ENCODE measurements around the gene SYP.
"Not testable (repeated sequence)": the region's sequence is repeated elsewhere in the genome, so short reads cannot be mapped to it uniquely, and the experiment has no call there.

The SYP gene

DNA sequence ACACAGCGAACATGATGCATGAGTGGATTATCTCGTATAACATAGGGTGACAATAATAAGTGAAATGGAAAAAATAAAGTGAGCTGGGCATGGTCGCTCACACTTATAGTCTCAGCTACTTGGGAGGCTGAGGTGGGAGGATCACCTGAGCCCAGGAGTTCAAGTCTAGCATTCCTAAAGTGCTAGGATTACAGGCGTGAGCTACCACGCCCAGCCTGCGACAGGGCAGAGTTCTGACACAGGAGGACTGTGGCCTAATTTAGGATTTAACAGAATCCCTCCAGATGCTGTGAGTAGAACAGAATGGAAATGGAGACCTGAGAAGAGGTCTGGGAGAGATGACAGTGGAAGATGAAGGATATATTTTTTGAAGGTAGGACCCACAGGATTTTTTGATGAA, 10.4 kb downstream of the SYP start:
- no peak for DNase-seq (ENCODE audit: low read depth in 3 of 3)

DNA sequence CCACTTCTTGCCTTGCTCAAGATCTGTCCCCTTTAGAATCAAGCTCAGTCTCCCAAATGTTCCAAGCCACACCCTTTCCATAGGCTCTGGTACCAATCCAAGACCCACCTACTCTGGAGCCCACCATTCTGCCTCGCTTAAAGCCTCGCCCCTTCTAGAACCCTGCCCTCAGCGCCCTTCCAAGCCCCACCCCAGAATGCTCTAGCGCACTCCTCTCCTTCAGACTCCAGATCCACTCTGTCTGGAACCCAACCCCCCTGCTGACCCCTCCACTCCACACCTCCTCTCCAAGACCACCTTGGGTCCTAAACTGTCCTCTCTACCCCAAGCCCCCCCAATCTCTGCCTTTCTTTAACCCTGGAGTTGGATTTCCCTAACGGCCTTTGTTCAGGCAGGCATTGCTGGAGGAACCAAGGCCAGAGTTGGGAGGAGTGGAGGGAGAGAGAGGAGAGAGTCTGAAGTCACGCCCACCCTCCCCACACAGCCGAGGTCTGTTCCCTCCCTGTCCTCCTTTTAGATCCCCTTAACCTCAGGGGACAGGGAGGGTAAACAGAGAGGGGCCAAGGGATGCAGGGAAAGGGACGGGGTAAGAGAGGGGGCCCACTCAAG, 11.4 kb downstream of the SYP start:
- no peak for DNase-seq (ENCODE audit: low read depth in 3 of 3)

DNA sequence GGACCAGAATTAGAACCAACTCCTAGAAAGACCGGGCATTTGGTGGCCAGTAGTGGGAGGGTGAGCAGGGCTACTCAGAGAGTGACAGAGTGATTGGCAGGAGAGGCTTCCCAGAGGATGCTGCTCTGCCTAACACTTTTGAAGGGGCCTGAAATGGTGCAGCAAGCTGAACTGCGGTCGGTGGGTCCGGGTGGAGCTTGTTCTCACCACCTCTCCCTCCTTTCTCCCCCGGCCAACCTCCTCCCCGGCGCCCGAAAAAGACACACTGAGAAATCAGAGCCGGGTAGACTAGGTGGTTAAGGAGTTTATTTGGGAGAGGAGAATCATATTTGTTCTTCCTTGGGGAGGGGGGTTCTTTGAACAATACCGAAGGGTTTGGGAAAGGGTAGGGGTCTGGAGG, 12.5 kb downstream of the SYP start:
- no peak for DNase-seq (ENCODE audit: low read depth in 3 of 3)

DNA sequence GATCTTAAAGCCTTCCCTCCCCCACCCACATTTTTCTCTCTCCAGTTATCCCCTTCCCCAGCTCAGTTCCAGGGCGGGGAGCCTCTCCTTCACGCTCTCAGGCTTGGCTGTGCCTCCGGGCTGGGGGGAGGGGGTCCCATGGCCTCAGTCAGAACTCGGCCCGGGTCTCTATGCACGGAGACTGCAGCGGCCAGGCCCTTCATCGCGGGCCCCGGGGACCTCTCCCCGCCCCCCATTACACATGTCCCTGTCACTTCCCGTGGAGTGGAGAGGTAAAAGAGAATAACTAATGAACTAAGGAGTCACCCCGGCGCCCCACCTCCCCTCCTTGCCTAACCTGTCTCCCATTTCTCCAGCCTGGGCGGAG, 13.0 kb downstream of the SYP start:
- no peak for DNase-seq (ENCODE audit: low read depth in 3 of 3)

DNA sequence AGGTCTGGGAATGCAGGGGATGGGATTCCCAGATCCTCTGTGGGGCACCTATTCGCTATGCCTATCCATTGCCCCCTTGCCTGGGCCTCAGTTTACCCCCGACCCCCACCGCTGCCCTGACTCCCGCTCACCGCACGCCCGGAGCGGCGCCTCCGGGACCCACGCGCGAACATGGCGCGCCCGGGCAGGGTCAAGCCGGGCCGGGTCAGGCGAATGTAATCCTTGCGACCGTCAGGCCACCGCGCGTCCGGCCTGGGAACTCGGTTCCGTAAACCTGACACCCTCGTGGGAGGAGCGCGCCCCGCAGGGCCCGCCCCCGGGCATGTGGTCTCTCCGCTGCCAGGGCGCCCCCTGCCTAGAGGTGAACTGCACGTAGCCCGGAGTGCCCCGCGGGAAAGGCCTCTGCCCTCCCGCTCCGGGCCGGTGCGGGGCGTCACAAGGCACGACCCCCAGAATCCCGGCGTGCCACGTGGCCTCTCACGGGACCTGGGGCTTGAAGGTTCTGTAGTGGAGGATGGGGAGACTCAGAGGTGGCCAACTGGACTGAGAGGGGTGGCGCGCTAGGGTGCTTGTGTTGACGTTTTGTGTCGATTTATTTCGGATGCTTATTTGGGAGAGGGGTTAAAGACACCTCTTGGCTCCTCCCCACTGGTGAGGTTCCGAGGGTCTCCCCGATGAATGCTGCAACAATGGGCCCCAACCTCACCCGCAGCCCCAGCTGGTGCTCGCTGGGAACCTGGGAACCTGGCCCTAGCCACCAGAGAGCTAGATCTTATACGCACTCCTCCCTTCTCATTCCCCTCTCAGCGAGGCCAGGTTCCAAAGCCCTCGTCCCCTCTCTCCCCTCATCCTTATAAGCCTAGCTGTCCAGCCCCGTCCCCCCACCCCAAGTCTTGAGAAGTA, 13.6 kb downstream of the SYP start, which contains the start of gene PRICKLE3:
TSS of gene PRICKLE3 (minus strand) at position 249 of the 903 bp plus-strand sequence. CDS start at position 173, 76 bp downstream.
- DNase-seq (ENCODE audit: low read depth in 3 of 3): peak in 1 of 3 donors; percentile 69

DNA sequence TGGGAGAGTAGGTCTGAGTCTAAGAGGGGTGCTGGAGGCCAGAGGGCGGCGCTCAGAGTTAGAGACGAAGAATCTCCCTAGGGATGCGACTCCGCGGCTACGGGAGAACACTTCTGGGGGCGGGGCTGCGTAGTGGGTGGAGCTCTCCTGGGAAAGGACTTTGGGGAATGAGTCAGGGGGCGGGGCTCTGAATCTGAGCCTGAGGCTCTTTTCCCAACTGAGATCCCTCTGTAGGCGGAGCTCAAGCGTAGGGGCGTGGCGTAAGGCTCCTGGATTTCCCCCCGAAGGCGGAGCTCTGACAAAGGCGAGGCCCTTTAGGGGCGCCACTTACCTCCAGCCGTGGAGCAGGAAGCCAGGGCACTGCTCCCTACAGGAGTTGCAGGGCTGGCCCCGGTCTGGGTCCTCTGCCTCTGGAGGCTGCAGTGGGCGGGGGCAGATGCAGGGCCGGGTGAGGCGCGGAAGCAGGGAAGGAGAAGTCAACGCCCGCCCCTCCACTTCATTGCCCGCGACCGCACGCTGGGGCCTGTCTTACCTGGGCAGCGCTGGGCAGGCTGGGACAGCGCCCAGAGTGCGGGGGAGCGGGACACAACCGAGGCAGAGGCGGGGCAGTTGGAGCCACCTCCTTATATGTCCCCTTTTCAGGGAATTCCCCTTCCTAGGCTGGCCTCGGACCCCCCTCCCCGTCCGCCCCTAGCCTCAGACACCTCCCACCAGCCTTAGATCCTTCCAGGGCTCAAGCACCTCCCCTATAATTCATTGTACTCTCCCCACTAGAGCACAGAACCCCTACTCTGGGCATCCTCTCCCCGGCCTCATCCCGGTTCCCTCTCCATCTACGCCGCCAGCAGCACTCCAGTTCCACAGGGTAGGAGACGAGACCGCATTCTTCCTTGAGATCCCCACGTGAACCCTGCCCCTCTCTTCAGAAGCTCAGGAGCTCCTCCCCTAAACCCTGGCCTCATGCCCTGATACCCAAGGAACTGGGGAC, 15.4 kb downstream of the SYP start:
- no peak for DNase-seq (ENCODE audit: low read depth in 3 of 3)

DNA sequence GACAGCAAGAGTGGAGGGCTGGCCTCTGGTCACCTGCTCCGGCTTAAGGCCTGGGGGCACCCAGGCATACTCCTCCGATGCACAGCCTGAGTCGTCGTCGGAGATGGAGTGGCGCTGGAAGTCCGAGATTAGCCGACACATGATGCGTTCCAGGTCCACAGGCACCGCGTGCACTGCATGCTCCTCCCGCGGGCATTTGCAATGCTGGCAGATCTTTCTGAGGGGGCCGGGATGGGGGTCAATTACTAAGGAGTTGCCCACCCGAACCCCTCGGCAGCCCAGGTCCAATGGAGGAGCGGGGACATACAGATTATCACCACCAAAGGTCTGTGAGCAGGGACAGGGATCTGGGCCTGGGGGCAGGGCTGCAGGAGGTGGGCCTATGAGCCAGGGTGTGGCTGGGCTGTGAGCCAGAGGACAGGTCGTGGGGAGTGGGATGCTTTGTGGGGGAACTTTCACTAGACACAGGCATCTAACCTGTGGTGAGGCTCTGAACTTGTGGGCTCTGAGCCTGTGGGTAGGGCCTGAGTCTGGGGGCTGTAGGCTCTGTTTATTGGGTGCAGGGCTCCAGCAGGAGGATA, 16.2 kb downstream of the SYP start:
- no peak for DNase-seq (ENCODE audit: low read depth in 3 of 3)

DNA sequence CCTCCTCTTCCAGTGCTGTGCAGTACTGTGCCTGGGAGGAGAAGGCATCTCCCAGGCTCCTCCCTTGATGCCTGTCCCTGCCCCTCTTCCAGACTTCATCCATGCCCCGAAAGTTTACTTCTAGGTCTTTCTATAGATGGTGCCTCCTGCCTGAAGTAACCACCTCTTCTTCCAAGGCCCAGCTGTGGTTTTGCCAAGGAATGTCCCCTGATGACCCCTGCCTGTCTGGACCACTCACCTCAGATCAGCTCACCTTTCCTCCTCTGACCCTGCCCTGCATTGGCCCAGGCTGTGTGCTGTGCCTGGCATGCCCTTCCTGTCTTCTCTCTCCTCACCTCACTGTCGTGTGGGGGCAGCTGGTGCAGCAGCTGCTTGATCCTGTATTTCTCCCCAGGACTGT, 20.6 kb downstream of the SYP start:
- no peak for DNase-seq (ENCODE audit: low read depth in 3 of 3)

DNA sequence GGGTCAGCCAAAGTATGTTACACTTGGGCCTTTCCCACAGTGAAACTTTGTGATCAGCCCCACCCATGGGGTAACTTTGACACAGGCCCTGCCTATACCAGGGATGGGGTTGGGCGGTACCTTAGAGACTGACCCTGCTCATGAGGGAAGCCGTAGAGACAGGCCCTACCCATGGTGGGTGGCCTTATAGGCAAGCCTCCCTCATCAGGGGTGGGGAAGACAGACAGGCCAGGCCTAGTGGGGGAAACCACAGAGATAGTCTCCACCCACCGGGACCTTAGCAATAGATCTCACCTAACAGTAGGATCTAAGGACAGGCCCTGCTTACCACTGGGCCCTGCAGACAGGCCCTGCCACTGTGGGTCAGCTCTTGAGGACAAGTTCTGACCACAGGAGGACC, 21.5 kb downstream of the SYP start:
- DNase-seq (ENCODE audit: low read depth in 3 of 3): no peak

DNA sequence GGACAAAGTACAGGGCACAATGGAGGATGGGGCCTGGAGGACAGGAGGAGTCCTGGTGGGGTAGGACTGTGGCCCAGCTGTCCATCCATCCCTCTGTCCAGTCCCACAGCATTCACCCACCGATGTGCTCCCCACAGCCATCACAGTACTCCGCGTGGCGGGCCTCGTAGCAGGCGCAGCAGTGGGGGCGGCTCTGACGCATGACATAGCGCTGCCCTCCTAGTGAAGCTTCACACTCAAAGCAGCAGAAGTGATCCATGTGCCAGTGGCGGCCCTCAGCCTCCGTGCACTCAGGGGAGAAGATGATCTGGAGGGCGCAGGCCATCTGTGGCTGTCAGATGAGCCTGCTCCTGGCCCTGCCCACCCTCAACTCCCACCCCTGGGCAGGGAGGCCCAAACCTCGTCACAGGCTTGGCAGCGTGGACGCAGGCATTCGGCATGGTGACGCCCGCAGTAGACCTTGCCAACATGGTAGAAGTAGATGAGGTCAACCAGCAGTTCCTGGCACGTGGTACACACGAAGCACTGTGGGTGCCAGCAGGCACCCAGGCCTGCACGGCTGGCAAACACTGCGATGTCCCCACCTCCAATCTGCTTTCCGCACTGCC, 22.0 kb downstream of the SYP start:
- no peak for DNase-seq (ENCODE audit: low read depth in 3 of 3)

DNA sequence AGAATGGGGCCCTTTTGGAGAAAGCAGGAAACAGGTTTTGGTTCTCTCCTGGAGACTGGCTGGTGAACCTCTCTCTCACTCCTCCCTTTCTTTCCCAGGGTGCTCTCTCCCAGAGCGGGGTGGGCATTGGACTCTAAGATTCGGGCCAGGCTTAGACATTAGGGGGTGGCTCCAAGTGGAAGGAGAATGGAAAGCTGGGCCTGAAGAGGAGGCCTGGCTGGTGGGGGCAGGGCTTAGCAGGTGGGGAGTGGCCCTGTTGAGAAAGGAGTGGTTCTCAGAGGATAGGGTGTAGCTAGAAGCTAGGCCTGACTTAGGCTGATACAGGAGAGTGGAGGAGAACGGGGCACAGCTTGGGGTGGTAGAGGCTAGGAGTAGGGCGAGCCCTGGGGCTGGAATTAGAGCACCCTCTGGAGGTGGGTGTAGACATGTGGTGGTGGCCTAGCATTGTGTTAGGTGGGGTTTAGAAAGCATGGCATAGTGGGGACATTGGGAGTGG, 22.6 kb downstream of the SYP start:
- no peak for DNase-seq (ENCODE audit: low read depth in 3 of 3)

DNA sequence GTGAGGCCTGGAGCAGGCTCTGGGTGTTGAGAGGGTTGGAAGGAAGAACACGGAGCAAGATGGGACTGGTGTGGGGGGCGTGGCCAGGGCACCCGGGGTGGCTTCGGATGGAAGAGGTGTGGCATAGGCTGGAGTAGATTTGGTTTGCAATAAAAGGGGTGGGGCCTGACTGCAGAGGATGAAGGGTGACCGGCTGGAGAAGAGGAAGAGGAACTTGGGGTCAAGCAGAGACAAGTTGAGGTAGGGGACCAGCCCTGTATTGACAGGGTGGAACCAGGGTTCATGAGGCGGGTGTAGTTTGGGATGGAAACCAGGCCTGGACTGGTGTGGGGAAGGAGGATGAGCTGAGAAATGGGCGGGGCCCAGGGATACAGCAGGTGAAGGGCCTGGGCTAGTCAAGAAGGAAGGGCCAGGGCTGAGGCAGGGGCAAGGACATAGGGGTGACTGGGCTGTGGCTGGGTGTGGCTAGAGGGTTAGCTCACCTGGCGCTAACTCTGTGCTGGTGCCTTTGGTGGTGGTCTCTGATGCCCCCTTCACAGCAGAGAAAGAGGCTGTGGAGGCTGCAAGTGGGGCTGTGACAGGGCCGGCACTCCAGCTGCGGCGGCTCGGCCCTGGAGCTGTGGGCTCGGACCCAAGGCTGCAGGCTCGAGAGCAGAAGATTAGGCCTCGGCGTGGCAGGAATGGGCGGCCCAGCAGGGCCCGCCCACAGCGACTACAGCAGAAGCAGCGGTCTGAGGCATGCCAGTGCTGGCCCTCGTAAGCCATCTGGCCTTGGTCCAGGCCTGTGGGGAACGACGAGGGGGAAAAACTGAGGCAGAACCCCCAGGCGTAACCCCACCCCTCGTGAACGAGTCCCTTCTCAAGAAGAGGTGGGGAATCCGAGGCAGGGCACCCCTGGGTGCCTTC, 23.3 kb downstream of the SYP start:
- DNase-seq (ENCODE audit: low read depth in 3 of 3): no peak

DNA sequence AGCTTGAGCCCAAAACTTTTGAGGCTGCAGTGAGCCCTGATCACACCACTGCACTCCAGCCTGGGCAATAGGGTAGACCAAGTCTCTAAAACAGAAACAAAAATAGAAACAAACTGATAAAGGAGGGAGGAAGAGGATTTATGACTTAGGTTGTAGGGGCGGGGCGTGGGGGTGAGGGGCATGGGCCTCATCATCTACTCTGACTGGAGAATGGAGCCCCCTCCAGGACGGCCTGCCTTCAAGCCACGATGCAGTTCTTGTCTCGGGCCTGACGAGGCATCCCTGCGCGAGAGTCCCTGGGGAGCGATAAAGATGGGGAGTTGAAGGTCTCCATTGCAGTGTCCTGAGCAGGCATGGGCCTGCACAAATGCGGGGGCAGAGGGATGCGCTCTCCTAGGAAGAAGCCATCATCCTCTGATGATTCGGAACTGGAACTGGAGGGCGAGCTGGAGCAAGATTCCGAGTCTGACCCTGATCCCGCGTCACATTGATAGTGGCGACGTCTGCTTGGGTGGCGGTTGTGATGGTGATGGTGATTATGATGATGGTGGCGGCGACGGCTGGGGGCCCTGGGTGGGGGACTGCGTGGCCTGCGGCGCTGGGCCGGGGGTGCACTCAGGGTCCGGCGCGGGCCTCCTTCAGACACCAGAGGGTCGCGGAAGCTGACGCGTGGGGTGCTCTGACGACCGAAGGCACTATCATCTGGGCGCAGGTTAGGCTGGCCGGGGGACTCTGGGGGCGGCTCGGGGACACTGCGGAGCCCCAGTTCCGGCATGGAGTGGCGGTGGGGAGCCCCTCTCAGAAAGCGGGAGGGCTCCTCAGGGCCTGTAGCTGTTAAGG, 24.3 kb downstream of the SYP start:
- DNase-seq (ENCODE audit: low read depth in 3 of 3): no peak

DNA sequence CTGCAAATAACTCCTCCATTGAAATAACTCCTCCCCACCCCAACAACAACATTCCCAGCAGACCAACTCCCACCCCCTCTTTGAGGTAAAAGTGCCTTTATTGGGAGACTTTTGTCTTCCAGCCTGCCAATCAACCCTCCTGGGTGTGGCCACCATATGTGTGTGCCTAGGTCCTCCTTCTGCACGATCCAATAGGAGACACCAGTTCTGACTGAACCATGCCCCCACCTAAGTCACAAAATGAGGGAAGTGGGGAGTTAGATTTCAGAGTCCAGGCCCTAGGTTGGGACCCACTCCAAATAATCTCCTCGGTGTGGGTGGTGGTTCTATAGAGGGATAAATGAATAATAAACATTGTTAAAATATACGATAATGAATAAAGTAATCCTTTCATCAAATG, 25.3 kb downstream of the SYP start:
- no peak for DNase-seq (ENCODE audit: low read depth in 3 of 3)

DNA sequence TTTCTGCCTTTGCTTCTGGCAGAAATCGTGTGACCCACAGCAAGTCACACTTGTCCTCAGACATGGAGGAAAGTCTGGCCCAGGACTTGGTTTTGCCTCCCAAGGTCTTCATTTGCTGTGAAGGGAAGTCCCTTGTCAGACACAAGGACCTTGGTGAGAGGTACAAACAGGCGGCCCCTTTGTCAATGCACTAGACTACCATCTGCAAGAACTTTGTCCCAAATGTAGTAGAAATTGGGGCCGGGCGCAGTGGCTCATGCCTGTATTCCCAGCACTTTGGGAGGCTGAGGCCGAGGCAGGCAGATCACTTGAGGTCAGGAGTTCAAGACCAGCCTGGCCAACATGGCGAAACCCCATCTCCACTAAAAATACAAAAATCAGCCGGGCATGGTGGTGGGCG, 26.4 kb downstream of the SYP start:
- DNase-seq (ENCODE audit: low read depth in 3 of 3): not testable (repeated sequence)

DNA sequence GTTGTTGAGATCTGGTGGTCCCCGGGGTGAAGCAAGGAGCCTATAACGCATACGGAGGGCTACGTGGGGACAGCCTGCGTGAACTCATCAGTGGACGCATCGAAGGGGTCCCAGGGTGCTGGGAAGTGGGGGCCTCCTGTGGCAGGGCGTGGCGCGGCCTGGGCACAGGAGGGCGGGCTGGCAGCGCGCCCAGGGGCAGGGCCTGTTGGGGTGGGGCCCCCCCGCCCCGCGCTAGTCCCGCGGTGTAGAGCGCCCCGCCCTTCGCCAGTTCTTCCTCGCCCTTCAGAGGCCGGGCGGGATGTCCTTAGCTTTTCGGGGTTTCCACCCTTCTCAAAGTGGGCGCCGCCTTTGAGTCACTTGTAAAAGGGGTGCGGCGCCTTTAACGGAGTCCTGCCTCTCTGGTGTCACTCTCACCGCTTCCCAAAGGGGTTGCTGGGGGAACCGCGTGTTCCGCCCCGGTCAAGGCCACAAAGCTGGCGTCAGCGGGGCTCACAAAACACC, 27.7 kb downstream of the SYP start:
- DNase-seq (ENCODE audit: low read depth in 3 of 3): peak in 2 of 3 donors; percentile 55 to 60

DNA sequence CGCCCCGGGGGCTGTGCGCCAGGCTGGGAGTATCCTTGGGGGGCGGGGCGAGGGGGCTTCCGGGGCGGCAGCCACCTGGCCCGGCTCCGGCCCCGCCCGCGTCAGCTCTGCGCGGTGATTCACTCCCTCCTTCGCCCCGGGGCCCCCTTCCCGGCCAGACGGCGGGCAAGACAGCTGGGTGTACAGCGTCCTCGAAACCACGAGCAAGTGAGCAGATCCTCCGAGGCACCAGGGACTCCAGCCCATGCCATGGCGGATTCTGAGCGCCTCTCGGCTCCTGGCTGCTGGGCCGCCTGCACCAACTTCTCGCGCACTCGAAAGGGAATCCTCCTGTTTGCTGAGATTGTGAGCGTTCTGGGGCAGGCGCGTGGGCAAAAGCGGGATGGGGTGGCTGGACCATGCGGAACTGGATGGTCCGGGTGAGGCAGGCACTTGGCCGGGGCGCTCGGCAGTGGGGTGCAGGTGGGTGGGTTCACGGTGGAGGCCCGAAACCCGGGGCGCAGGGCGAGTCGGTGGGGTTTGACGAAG, 28.2 kb downstream of the SYP start, which contains the start of gene PLP2:
TSS of gene PLP2 (plus strand) at position 147 of the 528 bp plus-strand sequence. CDS start at position 250, 103 bp downstream.
- peak in 2 of 3 donors; percentile 65 to 69 for DNase-seq (ENCODE audit: low read depth in 3 of 3)

DNA sequence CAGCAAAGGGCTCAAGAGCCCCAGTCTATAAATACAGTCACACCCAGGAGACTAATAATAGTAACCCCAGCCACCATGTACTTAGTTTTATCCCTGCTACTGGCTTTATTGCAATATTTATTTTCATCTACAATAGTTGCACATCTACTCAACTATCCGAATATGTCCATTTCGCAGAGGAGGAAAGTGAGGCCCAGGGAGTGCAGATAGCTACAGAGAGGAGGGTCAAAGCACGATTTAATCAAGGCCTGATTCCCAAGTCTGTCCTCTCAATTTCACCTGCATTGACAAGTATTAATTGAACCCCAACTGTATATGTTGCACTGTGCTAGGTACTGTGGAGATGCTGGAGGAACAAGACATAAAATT, 32.3 kb downstream of the SYP start:
- no peak for DNase-seq (ENCODE audit: low read depth in 3 of 3)

All from stimulated activated CD4-positive, alpha-beta T cell treated with anti-CD3 and anti-CD28 coated beads, TNF-alpha, amount 100 ng/mL, for 48 hours (primary cell).